Hippocampal formation (tissue), 2 donors: ENCODE data around the gene ATG2A.
"Not testable (repeated sequence)": the region's sequence is repeated elsewhere in the genome, so short reads cannot be mapped to it uniquely, and the experiment has no call there.

Experiments
- DNase-seq, 2 donors: peaks; one replicate each; lab custom pipeline; 2025; lab: John Stamatoyannopoulos, UW

ATG2A gene

GRCh38 chr11:64854534-64855502, 62.2 kb downstream of the ATG2A start:
- no peak for DNase-seq

- no peak for DNase-seq
These were observed 62.9 kb downstream of the ATG2A start for GRCh38 chr11:64854157-64854533.

GRCh38 chr11:64853709-64854108, 63.3 kb downstream of the ATG2A start:
- DNase-seq, result no peak

GRCh38 chr11:64852804-64853509, 64.1 kb downstream of the ATG2A start:
- DNase-seq, result no peak

- DNase-seq, result no peak
These were observed 65.1 kb downstream of the ATG2A start for GRCh38 chr11:64851831-64852351.

GRCh38 chr11:64850979-64851567, 65.9 kb downstream of the ATG2A start:
- DNase-seq, result no peak

GRCh38 chr11:64849598-64850356, 67.2 kb downstream of the ATG2A start:
- DNase-seq, result no peak

GRCh38 chr11:64848826-64849597, 68.0 kb downstream of the ATG2A start:
- no peak for DNase-seq

GRCh38 chr11:64848214-64848825, 68.7 kb downstream of the ATG2A start:
- no peak for DNase-seq

GRCh38 chr11:64846998-64847666, 69.9 kb downstream of the ATG2A start:
- peak; percentile 81 to 82 for DNase-seq

GRCh38 chr11:64845776-64846129, 71.3 kb downstream of the ATG2A start:
- not testable (repeated sequence) for DNase-seq

- DNase-seq, result no peak
These were observed 71.8 kb downstream of the ATG2A start for GRCh38 chr11:64845129-64845775.
